K562 (cell line): ENCODE measurements around the gene SPATA12. TPM values are rescaled to one million over a fixed set of nuclear protein-coding genes. Genes with fewer than 3 reads are reported as not detected.

ENCODE experiments used
- ATAC-seq: fragments of 200-7000 bp; cut with Tn5 transposase; 3 replicates; pipeline ENCODE4 v1.9.1; 2020; ENCODE audit warnings: moderate library complexity
- BruUV-seq: library from RNA; stranded (reverse); fragments of 400-500 nt; replicated peaks from 2 replicates; lab custom pipeline; 2021; lab: Mats Ljungman, UMichigan
- CTCF ChIA-PET: fragments of 300-600 bp; formaldehyde crosslinking; extraction: SDS; loops from one replicate; lab custom pipeline; 2021; ENCODE audit warnings: low intra/inter-chr PET ratio; lab: Yijun Ruan, JAX
- POLR2A ChIA-PET: fragments of 300-600, 350-650 bp; sonication (Branson Sonifier 250); formaldehyde crosslinking; extraction: SDS; loops from one replicate; lab custom pipeline; 2021; ENCODE audit warnings: antibody characterized with exemption, inconsistent platforms; lab: Yijun Ruan, JAX
- DNase-seq, 4 experiments: peaks; one replicate each; pipeline versions ENCODE4 v3.0.0 to v3.0.0-alpha.2; 2011 to 2018; ENCODE audit warnings: low spot score in 3 of 4, mixed read lengths in 3 of 4; ENCODE audit errors: extremely low read depth in 1 of 4
- FAIRE-seq: peaks from 2 replicates; lab custom pipeline; 2011; peaks lifted over from hg19 to GRCh38; lab: Jason Lieb, UNC
- H2AFZ ChIP-seq: 2 replicates; pipeline ENCODE4 v1.6.0; 2011; ENCODE audit warnings: low read depth, low read length, control low read depth, inconsistent platforms
- H3K27ac ChIP-seq: fragments of 200-600 bp; 3 replicates; pipeline ENCODE4 v1.8.0; 2011; ENCODE audit warnings: low read depth, mild to moderate bottlenecking, control low read depth, inconsistent platforms, low read length, moderate library complexity, mixed read lengths; ENCODE audit errors: extremely low read depth
- H3K27me3 ChIP-seq, 2 experiments: fragments of 300-600 bp in 1 of 2; 2 replicates in 1 of 2; 3 replicates in 1 of 2; pipeline versions ENCODE4 v1.6.0 to v1.8.0; 2011; ENCODE audit warnings: inconsistent platforms in 2 of 2, low read length in 2 of 2, mild to moderate bottlenecking in 1 of 2, mixed read lengths in 1 of 2, moderate library complexity in 1 of 2; ENCODE audit not compliant: control insufficient read depth in 2 of 2, insufficient read depth in 2 of 2
- H3K36me3 ChIP-seq: fragments of 300-600 bp; 3 replicates; pipeline ENCODE4 v1.8.0; 2011; ENCODE audit warnings: mild to moderate bottlenecking, low read length, inconsistent platforms; ENCODE audit not compliant: control insufficient read depth, insufficient read depth
- H3K4me1 ChIP-seq, 2 experiments: fragments of 200-600 bp in 1 of 2; replicated peaks in 1 of 2; 2 replicates in 1 of 2; 3 replicates in 1 of 2; pipeline versions ENCODE4 v1.5.1 to v1.8.0; 2011; ENCODE audit warnings: inconsistent platforms in 2 of 2, low read length in 2 of 2, mild to moderate bottlenecking in 1 of 2, mixed read lengths in 1 of 2, moderate library complexity in 1 of 2; ENCODE audit not compliant: control insufficient read depth in 2 of 2, insufficient read depth in 2 of 2
- H3K4me2 ChIP-seq: 2 replicates; pipeline ENCODE4 v1.6.1; 2011; ENCODE audit warnings: low read length, control low read depth, inconsistent platforms, mixed read lengths; ENCODE audit not compliant: insufficient read depth
- H3K4me3 ChIP-seq: fragments of 200-600 bp; sonication (generic), shearing (Covaris generic); 2 replicates; pipeline ENCODE4 v1.5.1; 2016; ENCODE audit warnings: control low read depth, inconsistent platforms
- H3K79me2 ChIP-seq: fragments of 200-600 bp; 3 replicates; pipeline ENCODE4 v1.8.0; 2011; ENCODE audit warnings: low read length, inconsistent platforms; ENCODE audit not compliant: control insufficient read depth, insufficient read depth
- H3K9ac ChIP-seq, 2 experiments: 2 replicates each; pipeline versions ENCODE4 v1.6.0 to v1.6.1; 2011; ENCODE audit warnings: low read depth in 2 of 2, low read length in 2 of 2, control low read depth in 1 of 2, inconsistent platforms in 1 of 2, mild to moderate bottlenecking in 1 of 2, mixed read lengths in 1 of 2; ENCODE audit not compliant: insufficient read depth in 1 of 2
- H3K9me1 ChIP-seq: one replicate; pipeline ENCODE4 v1.6.0; 2011; ENCODE audit warnings: inconsistent platforms, mild to moderate bottlenecking, low read length, moderate library complexity; ENCODE audit not compliant: control insufficient read depth, insufficient read depth
- H3K9me3 ChIP-seq: replicated peaks from 2 replicates; pipeline ENCODE4 v1.5.1; 2011; ENCODE audit warnings: low read depth, low read length, inconsistent platforms; ENCODE audit not compliant: control insufficient read depth, insufficient read depth
- H4K20me1 ChIP-seq: replicated peaks from 2 replicates; pipeline ENCODE4 v1.6.1; 2011; ENCODE audit warnings: low read length, inconsistent platforms, mixed read lengths; ENCODE audit not compliant: control insufficient read depth, insufficient read depth
- CBX8 ChIP-seq: fragments of 200-600 bp; sonication (generic); IDR thresholded peaks from 2 replicates; pipeline ENCODE4 v1.6.1; 2012; ENCODE audit warnings: borderline replicate concordance, mixed run types, low read depth, mild to moderate bottlenecking, moderate library complexity, mixed read lengths, low read length, control low read depth, inconsistent platforms; ENCODE audit not compliant: poor library complexity, severe bottlenecking; ENCODE audit errors: extremely low read depth
- CEBPG ChIP-seq, 3 experiments: fragments of 200-800 bp in 1 of 3; sonication (Bioruptor generic) in 1 of 3; sonication (generic) in 1 of 3; formaldehyde crosslinking in 1 of 3; IDR thresholded peaks in 2 of 3; conservative IDR thresholded peaks in 1 of 3; 2 replicates each; pipeline versions ENCODE4 v1.6.1 to v1.8.0; 2016 to 2022; ENCODE audit warnings: missing compliant biosample characterization in 2 of 3, missing genetic modification characterization in 2 of 3, mild to moderate bottlenecking in 1 of 3, missing genetic modification reagents in 1 of 3
- EP300 ChIP-seq: IDR thresholded peaks from 2 replicates; pipeline ENCODE4 v1.6.1; 2012; ENCODE audit warnings: low read length, improper control_type of control experiment
- RBFOX2 ChIP-seq: fragments of 200-400 bp; formaldehyde crosslinking; IDR thresholded peaks from 2 replicates; pipeline ENCODE4 v1.6.1; 2017; ENCODE audit warnings: low read depth, mild to moderate bottlenecking, low read length, moderate library complexity
- SRSF3 ChIP-seq: fragments of 200-400 bp; formaldehyde crosslinking; IDR thresholded peaks from 2 replicates; pipeline ENCODE4 v1.6.1; 2016; ENCODE audit warnings: mild to moderate bottlenecking, low read length, moderate library complexity; ENCODE audit not compliant: insufficient read depth
- TBL1XR1 ChIP-seq, 2 experiments: IDR thresholded peaks; 2 replicates each; pipeline ENCODE4 v1.6.1; 2012; ENCODE audit warnings: improper control_type of control experiment in 2 of 2, low read length in 2 of 2, mild to moderate bottlenecking in 1 of 2
- TCF7L2 ChIP-seq: fragments of 150-350 bp; IDR thresholded peaks from 2 replicates; pipeline ENCODE4 v1.6.1; 2016; ENCODE audit warnings: low read depth, mild to moderate bottlenecking, low read length, moderate library complexity
- TEAD4 ChIP-seq, 2 experiments: sonication (generic) in 1 of 2; formaldehyde crosslinking in 1 of 2; IDR thresholded peaks; 2 replicates each; pipeline versions ENCODE4 v1.6.1 to v1.8.0; 2012 to 2022; ENCODE audit warnings: borderline replicate concordance in 1 of 2, inconsistent platforms in 1 of 2, low read length in 1 of 2, mild to moderate bottlenecking in 1 of 2, missing genetic modification reagents in 1 of 2
- ZFX ChIP-seq: sonication (generic); formaldehyde crosslinking; IDR thresholded peaks from 2 replicates; pipeline ENCODE4 v1.8.0; 2022; ENCODE audit warnings: mild to moderate bottlenecking, missing genetic modification reagents, moderate library complexity
- ZNF24 ChIP-seq: fragments of 450-650 bp; IDR thresholded peaks from 2 replicates; pipeline ENCODE4 v1.6.1; 2016
- ZNF347 ChIP-seq: fragments of 450-650 bp; formaldehyde crosslinking; IDR thresholded peaks from 2 replicates; pipeline ENCODE4 v1.4.0; 2020; ENCODE audit warnings: low read depth, mild to moderate bottlenecking, moderate library complexity
- ZNF696 ChIP-seq: fragments of 250-450 bp; sonication (Bioruptor Pico); conservative IDR thresholded peaks from 2 replicates; pipeline ENCODE4 v1.4.0; 2020; ENCODE audit warnings: mild to moderate bottlenecking, moderate library complexity
- ZNF75A ChIP-seq: fragments of 450-650 bp; formaldehyde crosslinking; IDR thresholded peaks from 2 replicates; pipeline ENCODE4 v1.4.0; 2020; ENCODE audit warnings: mild to moderate bottlenecking
- in situ Hi-C: fragments of 300-500 bp; cut with MboI; formaldehyde crosslinking; loops from 4 replicates; pipeline ENCODE4 v1.15.0; 2018; ENCODE audit warnings: inconsistent platforms, mixed read lengths
- intact Hi-C: fragments of 100-400 bp; cut with micrococcal nuclease; formaldehyde crosslinking; loops from 2 replicates; pipeline ENCODE4 v1.14.2; 2022
- polyA plus RNA-seq, 8 experiments: library from polyadenylated mRNA; depleted of rRNA in 4 of 8; stranded (reverse) in 5 of 8; unstranded in 3 of 8; fragments of >200 nt; fragmentation: Nextera tagmentation in 2 of 8; fragmentation: Illumina TruSeq in 1 of 8; extraction: Ambion mirVana in 2 of 8; extraction: Trizol in 1 of 8; gene quantifications; 2 replicates each; pipeline versions ENCODE4 v1.2.1 to v1.2.3, GENCODE V29; 2011 to 2014; ENCODE audit warnings: inconsistent platforms in 1 of 8, missing spikeins in 1 of 8
- total RNA-seq, 7 experiments: library from RNA; depleted of rRNA in 6 of 7; stranded (reverse); fragments of >200 nt in 6 of 7; fragmentation: Illumina TruSeq in 2 of 7; extraction: Trizol in 2 of 7; gene quantifications; 2 replicates each; pipeline versions ENCODE4 v1.2.1 to v1.2.3, GENCODE V29; 2011 to 2021; ENCODE audit warnings: low replicate concordance in 1 of 7
- TF ChIP-seq, protein P1 (sequence below): sonication (generic); formaldehyde crosslinking; IDR thresholded peaks from 2 replicates; pipeline ENCODE4 v1.8.0; 2022; ENCODE audit warnings: mild to moderate bottlenecking, missing genetic modification reagents, borderline replicate concordance
- TF ChIP-seq, protein P2 (sequence below): fragments of 450-650 bp; formaldehyde crosslinking; IDR thresholded peaks from 2 replicates; pipeline ENCODE4 v1.4.0; 2022; ENCODE audit warnings: missing genetic modification characterization
- TF ChIP-seq, protein P3 (sequence below): fragments of 450-650 bp; formaldehyde crosslinking; conservative IDR thresholded peaks from 2 replicates; pipeline ENCODE4 v1.4.0; 2022; ENCODE audit warnings: mild to moderate bottlenecking, missing genetic modification characterization

Gene SPATA12
- total and polyA plus RNA-seq, 9 of the 15 experiments (the other 6 are each of a cell fraction or from before 2014, with no cell fraction given) = not detected

DNA sequence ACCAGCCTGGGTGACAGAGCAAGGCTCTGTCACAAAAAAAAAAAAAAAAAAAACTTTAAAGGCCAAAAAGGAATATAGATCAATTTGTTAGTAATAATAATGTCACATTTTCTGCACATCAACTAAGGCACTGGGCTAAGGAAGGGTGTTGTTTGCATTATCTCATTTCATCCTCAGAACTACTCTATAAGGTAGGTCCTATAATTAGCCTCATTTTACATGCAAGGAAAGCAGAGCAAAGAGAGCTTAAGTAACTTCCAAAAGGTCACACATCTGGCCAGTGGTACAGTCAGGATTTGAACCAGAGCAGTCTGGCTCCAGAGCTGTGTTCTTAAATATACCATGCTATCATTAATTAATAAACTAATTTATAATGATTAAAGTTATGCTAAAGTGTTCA lies 42.2 kb upstream of the SPATA12 start:
- no peak overlapping the region for H3K27ac ChIP-seq
- POLR2A ChIA-PET = no interaction called here
- FAIRE-seq = no peak
- TF ChIP-seq TCF7L2 = no peak
- no peak for TF ChIP-seq ZNF75A
- TF ChIP-seq SRSF3 = no peak
- TF ChIP-seq, protein P1, sequence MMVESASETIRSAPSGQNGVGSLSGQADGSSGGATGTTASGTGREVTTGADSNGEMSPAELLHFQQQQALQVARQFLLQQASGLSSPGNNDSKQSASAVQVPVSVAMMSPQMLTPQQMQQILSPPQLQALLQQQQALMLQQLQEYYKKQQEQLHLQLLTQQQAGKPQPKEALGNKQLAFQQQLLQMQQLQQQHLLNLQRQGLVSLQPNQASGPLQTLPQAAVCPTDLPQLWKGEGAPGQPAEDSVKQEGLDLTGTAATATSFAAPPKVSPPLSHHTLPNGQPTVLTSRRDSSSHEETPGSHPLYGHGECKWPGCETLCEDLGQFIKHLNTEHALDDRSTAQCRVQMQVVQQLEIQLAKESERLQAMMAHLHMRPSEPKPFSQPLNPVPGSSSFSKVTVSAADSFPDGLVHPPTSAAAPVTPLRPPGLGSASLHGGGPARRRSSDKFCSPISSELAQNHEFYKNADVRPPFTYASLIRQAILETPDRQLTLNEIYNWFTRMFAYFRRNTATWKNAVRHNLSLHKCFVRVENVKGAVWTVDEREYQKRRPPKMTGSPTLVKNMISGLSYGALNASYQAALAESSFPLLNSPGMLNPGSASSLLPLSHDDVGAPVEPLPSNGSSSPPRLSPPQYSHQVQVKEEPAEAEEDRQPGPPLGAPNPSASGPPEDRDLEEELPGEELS = no peak
- TF ChIP-seq, protein P2, sequence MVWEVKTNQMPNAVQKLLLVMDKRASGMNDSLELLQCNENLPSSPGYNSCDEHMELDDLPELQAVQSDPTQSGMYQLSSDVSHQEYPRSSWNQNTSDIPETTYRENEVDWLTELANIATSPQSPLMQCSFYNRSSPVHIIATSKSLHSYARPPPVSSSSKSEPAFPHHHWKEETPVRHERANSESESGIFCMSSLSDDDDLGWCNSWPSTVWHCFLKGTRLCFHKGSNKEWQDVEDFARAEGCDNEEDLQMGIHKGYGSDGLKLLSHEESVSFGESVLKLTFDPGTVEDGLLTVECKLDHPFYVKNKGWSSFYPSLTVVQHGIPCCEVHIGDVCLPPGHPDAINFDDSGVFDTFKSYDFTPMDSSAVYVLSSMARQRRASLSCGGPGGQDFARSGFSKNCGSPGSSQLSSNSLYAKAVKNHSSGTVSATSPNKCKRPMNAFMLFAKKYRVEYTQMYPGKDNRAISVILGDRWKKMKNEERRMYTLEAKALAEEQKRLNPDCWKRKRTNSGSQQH (CRISPR knock-in tag) = no peak
- no peak for TF ChIP-seq ZFX (CRISPR knock-in tag)
- no peak for TF ChIP-seq ZNF24
- TF ChIP-seq, protein P3, sequence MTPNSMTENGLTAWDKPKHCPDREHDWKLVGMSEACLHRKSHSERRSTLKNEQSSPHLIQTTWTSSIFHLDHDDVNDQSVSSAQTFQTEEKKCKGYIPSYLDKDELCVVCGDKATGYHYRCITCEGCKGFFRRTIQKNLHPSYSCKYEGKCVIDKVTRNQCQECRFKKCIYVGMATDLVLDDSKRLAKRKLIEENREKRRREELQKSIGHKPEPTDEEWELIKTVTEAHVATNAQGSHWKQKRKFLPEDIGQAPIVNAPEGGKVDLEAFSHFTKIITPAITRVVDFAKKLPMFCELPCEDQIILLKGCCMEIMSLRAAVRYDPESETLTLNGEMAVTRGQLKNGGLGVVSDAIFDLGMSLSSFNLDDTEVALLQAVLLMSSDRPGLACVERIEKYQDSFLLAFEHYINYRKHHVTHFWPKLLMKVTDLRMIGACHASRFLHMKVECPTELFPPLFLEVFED (CRISPR knock-in tag) = no peak
- no peak for TF ChIP-seq CBX8
- no peak for TF ChIP-seq ZNF696 (CRISPR knock-in tag)
- TF ChIP-seq TEAD4 (IDR thresholded peaks at IDR 0.05; ENCODE audit: low read length) = no peak
- TF ChIP-seq TEAD4 (CRISPR knock-in tag; IDR thresholded peaks at IDR 0.05; ENCODE audit: borderline replicate concordance) = no peak
- no peak for TF ChIP-seq ZNF347 (CRISPR knock-in tag)
- TF ChIP-seq CEBPG (CRISPR knock-in tag; IDR thresholded peaks at IDR 0.05) = no peak
- TF ChIP-seq CEBPG (tag; conservative IDR thresholded peaks at IDR 0.05 in 1 of 2, IDR thresholded peaks at IDR 0.05 in 1 of 2) = no peak
- no peak for TF ChIP-seq TBL1XR1 (IDR thresholded peaks at IDR 0.05; ENCODE audit: low read length in 2 of 2)
- no peak for TF ChIP-seq EP300
- TF ChIP-seq RBFOX2 = no peak

More for the DNA sequence above, 42.2 kb upstream of the SPATA12 start:
- in situ Hi-C loops = no loop called here
- no peaks in the 10 kb centered on the region for H3K9me1 ChIP-seq
- BruUV-seq = no TSS peak
- no peak overlapping the region for H3K9ac ChIP-seq
- peaks cover 4% of the 10 kb centered on the region; the same call in 1 of the 2 replicates for H3K9me3 ChIP-seq
- H2AFZ ChIP-seq = no peak overlapping the region
- H3K4me3 ChIP-seq = no peak overlapping the region
- H3K36me3 ChIP-seq = no peaks in the 10 kb centered on the region
- ATAC-seq (no peak), DNase-seq (no peak)
- H3K79me2 ChIP-seq = no peaks in the 10 kb centered on the region
- intact Hi-C loops = no loop called here
- no peaks in the 10 kb centered on the region; a peak in 1 of 5 replicates for H3K27me3 ChIP-seq
- no peak overlapping the region for H3K4me2 ChIP-seq
- peaks cover 11 to 27% of the 10 kb centered on the region in 2 experiments; a peak in 3 of 5 replicates for H3K4me1 ChIP-seq
- CTCF ChIA-PET = no interaction called here
- no peaks in the 10 kb centered on the region for H4K20me1 ChIP-seq
